ENCODE measurements around the gene HACD4. TPM values are rescaled to one million over a fixed set of nuclear protein-coding genes. Genes with fewer than 3 reads are reported as not detected.

HACD4 gene
- total RNA-seq, 1 donor from 2014 or later = 0.72 TPM

- Mint-ChIP-seq H3K4me3 (ENCODE audit: low read depth) (no peak overlapping the region), H3K9me3 (ENCODE audit: low read depth) (peaks cover 7% of the 10 kb centered on the region), H3K27me3 (no peaks in the 10 kb centered on the region), H3K27ac (no peak overlapping the region), H3K36me3 (ENCODE audit: insufficient read depth) (peaks cover 12% of the 10 kb centered on the region), H3K4me1 (ENCODE audit: low read depth) (no peaks in the 10 kb centered on the region)
- no peak for TF ChIP-seq CTCF (IDR thresholded peaks at IDR 0.05; ENCODE audit: unreplicated experiment)
- DNase-seq (ENCODE audit: low spot score, unreplicated experiment) = no peak
Observed at GRCh38 chr9:21002040-21002439, 29.4 kb downstream of the HACD4 start.

DNA sequence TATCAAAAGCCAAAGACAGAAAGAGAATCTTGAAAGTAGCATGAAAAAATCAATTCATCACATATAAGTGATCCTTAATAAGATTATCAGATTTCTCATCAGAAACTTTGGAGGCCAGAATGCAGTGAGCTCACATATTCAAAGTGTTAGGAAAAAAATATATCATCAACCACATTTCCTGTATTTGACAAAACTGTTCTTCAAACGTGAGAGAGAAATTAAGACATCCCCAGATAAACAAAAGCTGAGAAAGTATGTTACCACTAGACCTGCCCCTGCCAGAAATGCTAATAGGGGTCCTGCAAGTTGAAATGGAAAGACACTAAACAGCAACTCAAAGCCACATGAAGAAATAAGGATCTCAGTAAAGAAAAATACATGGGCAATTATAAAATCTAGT, 29.9 kb downstream of the HACD4 start:
- no peak for TF ChIP-seq CTCF (IDR thresholded peaks at IDR 0.05; ENCODE audit: unreplicated experiment)
- Mint-ChIP-seq H3K9me3 (ENCODE audit: low read depth) (peaks cover 7% of the 10 kb centered on the region), H3K27ac (no peak overlapping the region), H3K4me1 (ENCODE audit: low read depth) (no peaks in the 10 kb centered on the region), H3K4me3 (ENCODE audit: low read depth) (no peak overlapping the region), H3K36me3 (ENCODE audit: insufficient read depth) (peaks cover 12% of the 10 kb centered on the region), H3K27me3 (no peaks in the 10 kb centered on the region)
- DNase-seq (ENCODE audit: low spot score, unreplicated experiment) = no peak

GRCh38 chr9:20997503-20998076, 33.9 kb downstream of the HACD4 start:
- Mint-ChIP-seq H3K4me3 (ENCODE audit: low read depth) (no peak overlapping the region), H3K9me3 (ENCODE audit: low read depth) (peaks cover 7% of the 10 kb centered on the region), H3K4me1 (ENCODE audit: low read depth) (no peaks in the 10 kb centered on the region), H3K27ac (peak overlapping the region; percentile 88), H3K36me3 (ENCODE audit: insufficient read depth) (peaks cover 19% of the 10 kb centered on the region), H3K27me3 (no peaks in the 10 kb centered on the region)
- no peak for TF ChIP-seq CTCF (IDR thresholded peaks at IDR 0.05; ENCODE audit: unreplicated experiment)
- no peak for DNase-seq (ENCODE audit: low spot score, unreplicated experiment)

DNA sequence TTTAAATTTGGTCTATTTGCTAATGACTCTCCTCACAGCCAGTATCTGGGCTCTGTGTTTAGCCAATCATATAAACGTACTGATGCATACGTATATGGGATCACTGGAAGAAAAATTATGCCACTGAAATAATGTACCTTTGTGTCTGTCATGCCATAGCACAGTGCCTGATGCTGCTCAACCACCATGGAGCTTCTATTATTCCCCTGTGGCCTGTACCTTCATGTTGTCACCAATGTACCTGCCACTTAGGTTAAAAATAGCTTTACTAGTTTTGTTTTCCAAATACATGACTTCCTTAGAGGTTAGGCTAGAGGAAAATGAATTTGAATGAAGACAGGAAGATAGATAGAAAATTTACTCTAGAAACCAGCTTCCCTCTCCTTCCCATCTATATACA, 34.6 kb downstream of the HACD4 start:
- Mint-ChIP-seq H3K36me3 (ENCODE audit: insufficient read depth) (peaks cover 19% of the 10 kb centered on the region), H3K27ac (no peak overlapping the region), H3K4me3 (ENCODE audit: low read depth) (no peak overlapping the region), H3K27me3 (no peaks in the 10 kb centered on the region), H3K9me3 (ENCODE audit: low read depth) (peaks cover 7% of the 10 kb centered on the region), H3K4me1 (ENCODE audit: low read depth) (no peaks in the 10 kb centered on the region)
- DNase-seq (ENCODE audit: low spot score, unreplicated experiment) = no peak
- TF ChIP-seq CTCF (IDR thresholded peaks at IDR 0.05; ENCODE audit: unreplicated experiment) = no peak

DNA sequence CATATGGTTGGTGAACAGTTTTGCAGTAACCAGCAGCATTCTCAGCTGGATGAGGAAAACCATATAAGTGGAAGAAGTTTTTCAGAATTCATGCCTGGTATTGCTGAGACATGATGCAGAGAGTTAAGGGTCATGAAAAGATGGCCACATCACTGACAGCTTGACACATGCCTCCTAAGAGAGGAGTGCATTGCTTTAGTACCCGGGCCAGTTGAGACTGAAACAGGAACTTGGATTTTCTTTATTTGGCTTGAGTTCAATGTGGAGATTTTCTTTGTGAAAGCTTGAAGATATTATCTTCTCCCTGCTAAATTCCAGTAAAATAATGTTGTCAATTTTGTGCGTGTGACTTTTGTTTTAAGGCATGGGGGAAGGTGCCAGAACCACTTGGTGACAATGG, 35.8 kb downstream of the HACD4 start:
- DNase-seq (ENCODE audit: low spot score, unreplicated experiment) = no peak

More for the DNA sequence above, 35.8 kb downstream of the HACD4 start:
- Mint-ChIP-seq H3K4me3 (ENCODE audit: low read depth) (no peak overlapping the region), H3K27ac (no peak overlapping the region), H3K27me3 (no peaks in the 10 kb centered on the region), H3K36me3 (ENCODE audit: insufficient read depth) (peaks cover 19% of the 10 kb centered on the region), H3K4me1 (ENCODE audit: low read depth) (no peaks in the 10 kb centered on the region), H3K9me3 (ENCODE audit: low read depth) (peaks cover 4% of the 10 kb centered on the region)
- TF ChIP-seq CTCF (IDR thresholded peaks at IDR 0.05; ENCODE audit: unreplicated experiment) = no peak
